Measurements from ENCODE around the gene NOTUM.

Gene NOTUM
- total RNA-seq: 0 to 0.24 (median 0.14) reads per million in 4 experiments

DNA sequence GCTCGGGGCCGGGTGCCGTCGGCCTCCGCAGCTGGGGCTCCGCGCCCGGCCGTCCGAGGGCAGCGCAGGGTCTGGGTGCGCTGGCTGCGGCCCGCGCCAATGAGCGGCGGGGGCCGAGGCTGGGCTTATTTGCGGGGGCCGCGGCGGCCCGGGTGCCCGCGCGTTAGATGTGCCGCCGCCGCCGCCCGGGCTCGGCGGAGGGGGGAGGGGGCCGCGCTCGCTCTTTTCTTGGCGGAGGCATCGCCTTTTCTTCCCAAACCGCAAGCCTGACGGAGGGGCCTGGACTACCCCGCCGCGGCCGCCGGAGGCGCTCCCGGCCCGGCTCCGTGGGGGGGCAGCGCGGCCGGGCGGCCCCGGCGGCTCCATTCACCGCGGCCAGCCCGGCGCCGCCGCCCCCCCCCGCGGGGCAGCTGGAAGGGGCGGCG lies at the start of gene NOTUM:
Gene NOTUM (minus strand): TSS at position 101 of the 425 bp plus-strand sequence. CDS start 278 bp downstream, outside the sequence.
- DNase-seq: no peak

DNA sequence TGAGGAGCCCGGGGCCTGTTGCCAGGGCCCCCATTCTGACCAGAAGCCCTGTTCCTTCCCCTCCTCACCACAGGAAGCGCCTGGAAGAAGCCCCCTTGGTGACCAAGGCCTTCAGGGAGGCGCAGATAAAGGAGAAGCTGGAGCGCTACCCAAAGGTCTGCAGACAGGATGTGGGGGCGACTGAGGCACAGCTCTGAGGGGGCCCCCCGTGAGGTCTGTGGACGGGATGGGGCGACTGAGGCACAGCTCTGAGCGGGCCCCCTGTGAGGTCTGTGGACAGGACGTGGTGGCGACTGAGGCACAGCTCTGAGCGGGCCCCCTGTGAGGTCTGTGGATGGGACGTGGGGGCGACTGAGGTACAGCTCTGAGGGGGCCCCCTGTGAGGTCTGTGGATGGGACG lies 48.4 kb upstream of the NOTUM start:
- DNase-seq: no peak

DNA sequence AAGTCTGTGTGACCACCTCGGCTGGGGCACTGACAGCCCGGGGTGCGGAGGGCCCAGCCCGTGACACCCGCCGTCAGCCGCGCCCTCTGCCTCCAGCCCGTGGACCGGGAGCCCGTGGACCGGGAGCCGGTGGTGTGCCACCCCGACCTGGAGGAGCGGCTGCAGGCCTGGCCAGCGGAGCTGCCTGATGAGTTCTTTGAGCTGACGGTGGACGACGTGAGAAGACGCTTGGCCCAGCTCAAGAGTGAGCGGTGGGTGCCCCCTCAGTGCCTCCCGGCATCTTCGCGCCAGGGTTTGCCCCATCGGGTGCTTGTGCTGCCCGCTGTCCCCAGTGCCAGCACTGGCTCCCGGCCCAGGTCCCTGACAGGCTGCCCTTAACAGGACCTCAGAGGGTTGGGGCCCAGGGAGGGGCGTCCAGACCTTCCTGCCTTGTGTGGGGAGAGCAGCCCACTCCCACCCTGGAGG lies 48.0 kb upstream of the NOTUM start:
- no peak for DNase-seq

GRCh38 chr17:82008258-82008940 lies 47.4 kb upstream of the NOTUM start:
- no peak for DNase-seq

DNA sequence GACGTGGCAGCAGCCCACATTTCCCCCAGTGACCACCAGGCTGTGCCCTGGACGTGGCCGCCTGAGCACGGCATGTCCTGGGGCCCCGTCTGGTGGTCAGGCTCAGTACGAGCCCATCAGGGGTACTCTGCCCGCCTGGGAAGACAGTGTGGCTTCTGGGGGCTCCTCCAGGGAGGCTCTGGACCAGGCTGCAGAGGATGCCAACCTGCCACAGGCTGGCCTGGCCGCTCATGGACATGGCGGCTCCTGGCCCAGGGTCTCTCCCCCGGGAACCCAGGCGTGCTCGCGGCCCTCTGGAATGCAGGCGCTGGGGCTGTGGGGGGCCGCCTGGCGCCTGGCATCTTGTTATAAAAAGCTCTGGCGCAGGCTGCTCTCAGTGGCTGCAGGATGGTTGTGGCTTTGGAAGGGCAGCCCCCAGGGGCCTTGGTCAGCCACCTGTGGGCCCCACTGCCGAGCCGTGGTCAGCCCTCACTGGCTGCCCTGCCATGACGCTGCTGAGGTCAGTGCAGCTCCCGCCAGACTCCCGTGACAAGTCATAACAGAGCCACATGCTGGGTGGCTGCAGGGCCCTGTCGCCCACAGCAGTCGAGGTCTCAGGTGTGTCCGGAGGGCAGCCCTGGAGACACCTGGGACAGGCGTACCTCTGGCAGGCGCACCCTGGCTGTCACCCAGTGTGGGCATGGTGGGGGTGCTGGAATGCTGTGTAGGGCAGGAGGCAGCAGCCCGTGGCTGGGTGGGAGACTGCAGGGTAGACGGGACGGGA lies 46.7 kb upstream of the NOTUM start:
- no peak for DNase-seq

GRCh38 chr17:82007228-82007494 lies 46.2 kb upstream of the NOTUM start:
- no peak for DNase-seq

- DNase-seq: no peak
Measured at GRCh38 chr17:82006468-82007227, 45.7 kb upstream of the NOTUM start.

GRCh38 chr17:82005701-82006348 lies 44.8 kb upstream of the NOTUM start:
- no peak for DNase-seq

- DNase-seq: no peak
Measured at GRCh38 chr17:82004517-82005455, 43.8 kb upstream of the NOTUM start.

GRCh38 chr17:82003411-82004381 lies 42.7 kb upstream of the NOTUM start:
- DNase-seq: no peak

DNA sequence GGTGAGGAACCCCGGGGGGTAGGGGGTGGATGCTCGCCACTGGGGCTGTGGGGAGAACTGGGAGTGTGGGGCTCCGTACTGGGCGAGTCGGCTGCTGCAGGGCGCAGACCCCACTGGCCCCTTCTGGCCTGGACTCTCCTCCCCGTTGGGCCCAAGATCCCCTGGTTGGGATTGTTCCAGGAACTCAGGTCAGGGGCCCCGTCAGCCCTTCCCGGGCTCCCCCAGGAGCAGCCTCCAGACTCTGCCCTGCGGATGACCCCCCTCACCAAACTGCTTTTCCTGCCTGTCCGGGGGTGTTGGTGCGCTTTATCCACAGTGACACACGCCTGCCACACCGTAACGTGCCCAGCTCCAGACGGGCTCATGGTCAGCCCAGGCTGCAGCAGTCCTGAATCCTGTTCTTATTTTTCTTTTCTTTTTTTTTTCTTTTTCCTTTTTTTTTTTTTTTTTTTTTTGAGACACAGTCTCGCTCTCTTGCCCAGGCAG lies 40.6 kb upstream of the NOTUM start:
- DNase-seq: no peak

- no peak for DNase-seq
Measured at GRCh38 chr17:82000803-82001570, 40.0 kb upstream of the NOTUM start.

DNA sequence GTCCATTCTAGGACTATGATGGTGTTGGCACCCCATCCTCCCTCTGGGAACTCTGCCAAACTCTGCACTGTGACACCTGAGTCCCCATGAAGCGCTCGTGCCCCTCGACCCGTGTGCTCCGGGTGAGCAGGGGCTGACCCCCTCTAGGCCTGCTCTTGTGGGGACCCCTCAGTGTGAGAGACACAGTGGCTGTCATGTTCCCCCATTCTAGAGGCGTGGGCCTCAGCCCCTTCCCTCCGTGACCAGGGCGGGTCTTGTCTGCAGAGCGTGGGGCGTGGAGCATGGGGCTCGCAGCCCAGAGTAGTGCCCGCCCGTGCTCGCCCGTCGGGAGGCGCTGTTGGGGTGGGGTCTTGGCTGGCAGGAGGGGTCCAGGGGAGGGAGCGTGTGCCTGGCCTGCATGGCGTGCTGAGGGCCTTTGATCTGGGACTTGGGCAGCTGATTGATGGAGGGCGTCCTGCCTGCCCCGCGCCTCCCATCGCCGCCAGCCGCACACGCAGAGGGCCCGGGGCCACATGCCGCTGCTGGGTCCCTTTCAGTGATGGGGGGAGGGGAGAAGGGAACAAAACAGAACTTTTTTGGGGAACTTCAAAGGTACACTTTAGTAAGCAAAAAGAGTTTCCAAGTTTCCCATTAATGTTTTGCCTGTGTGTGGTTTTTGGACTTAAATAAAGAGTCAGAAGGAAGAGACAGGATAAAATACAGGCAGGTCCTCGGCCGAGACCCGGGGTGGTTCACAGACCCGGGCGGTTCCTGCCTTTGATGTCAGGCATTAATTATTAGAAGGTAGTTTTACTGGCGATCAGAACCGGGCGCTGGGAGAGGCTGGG lies 39.2 kb upstream of the NOTUM start:
- DNase-seq: no peak

DNA sequence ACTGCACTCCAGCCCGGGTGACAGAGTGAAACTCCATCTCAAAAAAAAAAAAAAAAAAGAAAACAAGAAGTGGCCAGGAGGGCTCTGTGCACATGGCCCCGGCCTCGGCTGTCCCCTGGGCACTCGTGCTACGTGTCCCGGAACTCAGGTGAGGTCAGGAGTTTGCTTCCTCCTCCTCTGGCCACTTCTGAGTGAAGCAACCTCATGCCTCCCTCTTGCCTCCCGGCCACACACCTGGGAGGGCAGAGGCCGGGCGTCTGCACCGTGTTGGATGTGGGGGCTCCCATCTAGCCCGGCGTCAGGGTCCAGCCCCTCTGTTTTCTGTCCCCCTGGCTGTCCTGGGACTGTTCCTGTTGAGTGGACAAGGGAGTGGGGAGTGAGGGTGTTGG lies 38.6 kb upstream of the NOTUM start:
- DNase-seq: no peak

GRCh38 chr17:81998691-81999438 lies 37.9 kb upstream of the NOTUM start:
- no peak for DNase-seq

DNA sequence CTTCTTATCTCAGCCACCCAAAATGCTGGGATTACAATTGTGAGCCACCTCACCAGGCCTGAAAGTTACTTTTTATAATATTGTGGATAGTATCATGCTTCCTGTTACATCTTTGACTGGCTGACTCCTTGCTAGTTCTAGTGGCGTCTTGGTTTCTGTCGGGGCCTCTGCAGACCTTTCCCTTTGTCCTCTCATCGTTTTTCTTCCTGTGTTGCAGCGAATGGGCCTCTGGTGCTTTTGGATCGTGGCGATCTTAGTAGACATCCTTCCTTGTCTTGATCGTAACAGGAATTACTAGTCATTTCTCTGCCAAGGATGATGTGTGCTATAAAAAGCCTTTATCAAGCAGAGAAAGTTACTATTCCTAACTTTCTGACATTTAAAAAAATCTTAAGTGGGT lies 37.2 kb upstream of the NOTUM start:
- DNase-seq: no peak

- DNase-seq: no peak
Measured at GRCh38 chr17:81996757-81997441, 35.9 kb upstream of the NOTUM start.
